ENCODE measurements around the gene SLC4A2. TPM values are rescaled to one million over a fixed set of nuclear protein-coding genes. Genes with fewer than 3 reads are reported as not detected.
"Not testable (repeated sequence)": the region's sequence is repeated elsewhere in the genome, so short reads cannot be mapped to it uniquely, and the experiment has no call there.

Gene SLC4A2
- total RNA-seq, 3 donors from 2014 or later (not counting 1 experiment from before 2014, with no cell fraction given) = 60.4 to 87.3 (median 66.1) TPM

GRCh38 chr7:151040616-151041375, 18.6 kb upstream of the SLC4A2 start:
- Mint-ChIP-seq H3K4me1 (peaks cover 9 to 14% of the 10 kb centered on the region in 2 donors), H3K4me3 (no peak overlapping the region), H3K27me3 (ENCODE audit: low read depth in 2 of 2) (no peaks in the 10 kb centered on the region), H3K27ac (no peak overlapping the region), H3K9me3 (no peaks in the 10 kb centered on the region), H3K36me3 (no peaks in the 10 kb centered on the region)
- DNase-seq = no peak
- intact Hi-C loops (cut with micrococcal nuclease) = no loop called here
- no peak overlapping the region for H3K27ac ChIP-seq (ENCODE audit: low read length)
- no peak for ATAC-seq
- peaks cover 18% of the 10 kb centered on the region for H3K36me3 ChIP-seq (ENCODE audit: control insufficient read depth, insufficient read depth, low read length)
- 96% methylated on average over 30 of the region's 30 CpGs for WGBS (ENCODE audit: insufficient coverage)
- H3K4me1 ChIP-seq (ENCODE audit: control insufficient read depth, insufficient read depth, low read length) = no peaks in the 10 kb centered on the region
- no peaks in the 10 kb centered on the region for H3K27me3 ChIP-seq (ENCODE audit: control insufficient read depth, insufficient read depth, low read length)
- H3K4me3 ChIP-seq (ENCODE audit: low read length) = no peak overlapping the region
- no peak for TF ChIP-seq CTCF (IDR thresholded peaks at IDR 0.05)
- no peaks in the 10 kb centered on the region for H3K9me3 ChIP-seq (ENCODE audit: control insufficient read depth, insufficient read depth, low read length)

- H3K4me3 Mint-ChIP-seq = not testable (repeated sequence)
These were observed 15.9 kb upstream of the SLC4A2 start for GRCh38 chr7:151043449-151043848.

GRCh38 chr7:151043959-151044358, 15.4 kb upstream of the SLC4A2 start:
- no peaks in the 10 kb centered on the region for H3K36me3 Mint-ChIP-seq
- 97% methylated on average over 20 of the region's 20 CpGs for WGBS (ENCODE audit: insufficient coverage)
- no peak for TF ChIP-seq CTCF (IDR thresholded peaks at IDR 0.05)
- intact Hi-C loops (cut with micrococcal nuclease) = no loop called here
- H3K4me3 Mint-ChIP-seq = no peak overlapping the region
- no peaks in the 10 kb centered on the region for H3K9me3 ChIP-seq (ENCODE audit: control insufficient read depth, insufficient read depth, low read length)
- peaks cover 6% of the 10 kb centered on the region for H3K36me3 ChIP-seq (ENCODE audit: control insufficient read depth, insufficient read depth, low read length)
- no peak overlapping the region for H3K27ac ChIP-seq (ENCODE audit: low read length)
- peaks cover 9 to 19% of the 10 kb centered on the region in 2 donors for H3K4me1 Mint-ChIP-seq
- no peaks in the 10 kb centered on the region for H3K27me3 ChIP-seq (ENCODE audit: control insufficient read depth, insufficient read depth, low read length)
- no peaks in the 10 kb centered on the region for H3K4me1 ChIP-seq (ENCODE audit: control insufficient read depth, insufficient read depth, low read length)
- H3K27me3 Mint-ChIP-seq (ENCODE audit: low read depth in 2 of 2) = no peaks in the 10 kb centered on the region
- H3K9me3 Mint-ChIP-seq = no peaks in the 10 kb centered on the region
- no peak overlapping the region for H3K4me3 ChIP-seq (ENCODE audit: low read length)
- no peak overlapping the region for H3K27ac Mint-ChIP-seq
- DNase-seq (no peak), ATAC-seq (no peak)

More at GRCh38 chr7:151043449-151043848, 15.9 kb upstream of the SLC4A2 start:
- H3K4me1 Mint-ChIP-seq = peaks cover 9 to 15% of the 10 kb centered on the region in 2 donors
- H3K27me3 Mint-ChIP-seq (ENCODE audit: low read depth in 2 of 2); H3K36me3 Mint-ChIP-seq; H3K9me3 ChIP-seq (ENCODE audit: control insufficient read depth, insufficient read depth, low read length); H3K4me1 ChIP-seq (ENCODE audit: control insufficient read depth, insufficient read depth, low read length); H3K36me3 ChIP-seq (ENCODE audit: control insufficient read depth, insufficient read depth, low read length); H3K27me3 ChIP-seq (ENCODE audit: control insufficient read depth, insufficient read depth, low read length); DNase-seq; H3K4me3 ChIP-seq (ENCODE audit: low read length); ATAC-seq; H3K27ac ChIP-seq (ENCODE audit: low read length); H3K27ac Mint-ChIP-seq; H3K9me3 Mint-ChIP-seq; intact Hi-C loops (cut with micrococcal nuclease): not testable (repeated sequence)
- 89% methylated on average over 10 of the region's 10 CpGs for WGBS (ENCODE audit: insufficient coverage)

- WGBS (ENCODE audit: insufficient coverage) = 96% methylated on average over 11 of the region's 11 CpGs
- Histone ChIP-seq H3K36me3 (ENCODE audit: control insufficient read depth, insufficient read depth, low read length) (peaks cover 6% of the 10 kb centered on the region), H3K4me1 (ENCODE audit: control insufficient read depth, insufficient read depth, low read length) (no peaks in the 10 kb centered on the region), H3K9me3 (ENCODE audit: control insufficient read depth, insufficient read depth, low read length) (no peaks in the 10 kb centered on the region), H3K4me3 (ENCODE audit: low read length) (no peak overlapping the region), H3K27ac (ENCODE audit: low read length) (no peak overlapping the region), H3K27me3 (ENCODE audit: control insufficient read depth, insufficient read depth, low read length) (no peaks in the 10 kb centered on the region)
- Mint-ChIP-seq H3K27me3 (ENCODE audit: low read depth in 2 of 2) (peaks cover 0 to 3% of the 10 kb centered on the region in 2 donors), H3K4me3 (no peak overlapping the region), H3K27ac (no peak overlapping the region), H3K4me1 (peaks cover 0 to 6% of the 10 kb centered on the region in 2 donors), H3K9me3 (no peaks in the 10 kb centered on the region), H3K36me3 (no peaks in the 10 kb centered on the region)
- no peak for ATAC-seq
- no peak for DNase-seq
- TF ChIP-seq CTCF (IDR thresholded peaks at IDR 0.05) = no peak
- intact Hi-C loops (cut with micrococcal nuclease) = no loop called here
These were observed 14.1 kb upstream of the SLC4A2 start for GRCh38 chr7:151045262-151045661.
